Activated naive CD4-positive, alpha-beta T cell treated with anti-CD3 and anti-CD28 coated beads, Interleukin-2, amount 10 ng/mL, durations not matched to agents 5 hours and 36 hours (primary cell): ENCODE results near the gene LRRC49. TPM values are rescaled to one million over a fixed set of nuclear protein-coding genes. Genes with fewer than 3 reads are reported as not detected.

Experiments used
- total RNA-seq, 2 experiments: library from RNA; stranded (reverse); gene quantifications; one replicate each; pipeline ENCODE4 v1.2.3, GENCODE V29; 2021

Gene LRRC49
- not detected for total RNA-seq

GRCh38 chr15:70892002-70892911 is at the start of gene LRRC49, which contains the start of gene THAP10:
TSS of gene LRRC49 (plus strand) at chr15:70892826. CDS start at chr15:70892895, 69 bp downstream.
TSS of gene THAP10 (minus strand) at chr15:70892433. CDS start at chr15:70892272, 161 bp downstream.

GRCh38 chr15:70853973-70854665 is 38.5 kb upstream of the LRRC49 start, which contains the start of gene LARP6:
TSS of gene LARP6 (minus strand) at chr15:70854157. CDS start at chr15:70854088, 69 bp downstream.

Other genes with a start within 250 kb of the LRRC49 start
- 1 to 10 TPM in 1 of 2 experiments, under 1 TPM in 1; 0.91 to 1.0 TPM for gene UACA, start 129.3 kb upstream of the LRRC49 start, total RNA-seq
- gene LARP6, start 38.7 kb upstream of the LRRC49 start, total RNA-seq: not detected
- gene THAP10, start 393 bp upstream of the LRRC49 start, total RNA-seq: not detected
- not detected for gene THSD4, start 222.6 kb downstream of the LRRC49 start, total RNA-seq